ENCODE data around the gene CPSF3. TPM values are rescaled to one million over a fixed set of nuclear protein-coding genes. Genes with fewer than 3 reads are reported as not detected.

Gene CPSF3
- total and polyA plus RNA-seq, 2 of the 13 experiments (the other 11 are each of a cell fraction or from before 2014, with no cell fraction given): 19.8 to 93.0 TPM

- peak; percentile 72 for TF ChIP-seq PAXIP1 (CRISPR knock-in tag; conservative IDR thresholded peaks at IDR 0.05)
- TF ChIP-seq HCFC1 (IDR thresholded peaks at IDR 0.05; ENCODE audit: low read depth, low read length): peak; percentile 65
- 0 out of 2 replicates have a peak, but pooled peaks have one; percentile 40 for TF ChIP-seq ZNF329 (CRISPR knock-in tag; IDR thresholded peaks at IDR 0.05; ENCODE audit: low read depth)
- TF ChIP-seq KDM6A (CRISPR knock-in tag; IDR thresholded peaks at IDR 0.05; ENCODE audit: low read depth): no peak
- peak; percentile 86 for TF ChIP-seq ZNF777 (CRISPR knock-in tag; IDR thresholded peaks at IDR 0.05)
- no peak for TF ChIP-seq SP140L (CRISPR knock-in tag; IDR thresholded peaks at IDR 0.05; ENCODE audit: borderline replicate concordance)
- TF ChIP-seq ZNF7 (CRISPR knock-in tag; IDR thresholded peaks at IDR 0.05): no peak; the same call in 1 of the 2 replicates
- no peak for TF ChIP-seq FOXP1 (IDR thresholded peaks at IDR 0.05)
- peak; percentile 15; the same call in 1 of the 2 replicates for TF ChIP-seq FOXP1 (CRISPR knock-in tag; IDR thresholded peaks at IDR 0.05)
- no peak for TF ChIP-seq ZUFSP (CRISPR knock-in tag; IDR thresholded peaks at IDR 0.05; ENCODE audit: borderline replicate concordance)
- no peak; the same call in 1 of the 2 replicates for TF ChIP-seq GLI4 (CRISPR knock-in tag; IDR thresholded peaks at IDR 0.05; ENCODE audit: borderline replicate concordance)
- peak; percentile 87; the same call in 1 of the 2 replicates for TF ChIP-seq CSRNP2 (CRISPR knock-in tag; conservative IDR thresholded peaks at IDR 0.05; ENCODE audit: low read depth)
- TF ChIP-seq, protein P1, sequence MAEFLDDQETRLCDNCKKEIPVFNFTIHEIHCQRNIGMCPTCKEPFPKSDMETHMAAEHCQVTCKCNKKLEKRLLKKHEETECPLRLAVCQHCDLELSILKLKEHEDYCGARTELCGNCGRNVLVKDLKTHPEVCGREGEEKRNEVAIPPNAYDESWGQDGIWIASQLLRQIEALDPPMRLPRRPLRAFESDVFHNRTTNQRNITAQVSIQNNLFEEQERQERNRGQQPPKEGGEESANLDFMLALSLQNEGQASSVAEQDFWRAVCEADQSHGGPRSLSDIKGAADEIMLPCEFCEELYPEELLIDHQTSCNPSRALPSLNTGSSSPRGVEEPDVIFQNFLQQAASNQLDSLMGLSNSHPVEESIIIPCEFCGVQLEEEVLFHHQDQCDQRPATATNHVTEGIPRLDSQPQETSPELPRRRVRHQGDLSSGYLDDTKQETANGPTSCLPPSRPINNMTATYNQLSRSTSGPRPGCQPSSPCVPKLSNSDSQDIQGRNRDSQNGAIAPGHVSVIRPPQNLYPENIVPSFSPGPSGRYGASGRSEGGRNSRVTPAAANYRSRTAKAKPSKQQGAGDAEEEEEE (CRISPR knock-in tag; IDR thresholded peaks at IDR 0.05; ENCODE audit: borderline replicate concordance): no peak
- peak; percentile 79; the same call in 1 of the 2 replicates for TF ChIP-seq ZNF556 (CRISPR knock-in tag; IDR thresholded peaks at IDR 0.05; ENCODE audit: borderline replicate concordance)
- TF ChIP-seq, protein P2, sequence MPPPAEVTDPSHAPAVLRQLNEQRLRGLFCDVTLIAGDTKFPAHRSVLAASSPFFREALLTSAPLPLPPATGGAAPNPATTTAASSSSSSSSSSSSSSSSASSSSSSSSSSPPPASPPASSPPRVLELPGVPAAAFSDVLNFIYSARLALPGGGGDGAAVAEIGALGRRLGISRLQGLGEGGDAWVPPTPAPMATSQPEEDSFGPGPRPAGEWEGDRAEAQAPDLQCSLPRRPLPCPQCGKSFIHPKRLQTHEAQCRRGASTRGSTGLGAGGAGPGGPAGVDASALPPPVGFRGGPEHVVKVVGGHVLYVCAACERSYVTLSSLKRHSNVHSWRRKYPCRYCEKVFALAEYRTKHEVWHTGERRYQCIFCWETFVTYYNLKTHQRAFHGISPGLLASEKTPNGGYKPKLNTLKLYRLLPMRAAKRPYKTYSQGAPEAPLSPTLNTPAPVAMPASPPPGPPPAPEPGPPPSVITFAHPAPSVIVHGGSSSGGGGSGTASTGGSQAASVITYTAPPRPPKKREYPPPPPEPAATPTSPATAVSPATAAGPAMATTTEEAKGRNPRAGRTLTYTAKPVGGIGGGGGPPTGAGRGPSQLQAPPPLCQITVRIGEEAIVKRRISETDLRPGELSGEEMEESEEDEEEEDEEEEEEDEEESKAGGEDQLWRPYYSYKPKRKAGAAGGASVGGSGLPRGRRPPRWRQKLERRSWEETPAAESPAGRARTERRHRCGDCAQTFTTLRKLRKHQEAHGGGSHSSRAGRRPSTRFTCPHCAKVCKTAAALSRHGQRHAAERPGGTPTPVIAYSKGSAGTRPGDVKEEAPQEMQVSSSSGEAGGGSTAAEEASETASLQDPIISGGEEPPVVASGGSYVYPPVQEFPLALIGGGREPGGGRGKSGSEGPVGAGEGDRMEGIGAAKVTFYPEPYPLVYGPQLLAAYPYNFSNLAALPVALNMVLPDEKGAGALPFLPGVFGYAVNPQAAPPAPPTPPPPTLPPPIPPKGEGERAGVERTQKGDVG (CRISPR knock-in tag; IDR thresholded peaks at IDR 0.05; ENCODE audit: borderline replicate concordance): peak; percentile 68
- no peak for TF ChIP-seq ZNF224 (CRISPR knock-in tag; IDR thresholded peaks at IDR 0.05)
Observed at GRCh38 chr2:9423100-9423921, at the start of gene CPSF3, which contains the start of gene ITGB1BP1 (continued).
